Measurements from ENCODE around the gene MSH2.

MSH2 gene

GRCh38 chr2:47510745-47511144, 107.8 kb downstream of the MSH2 start:
- peak; percentile 68 for ATAC-seq
- TF ChIP-seq RARB (CRISPR knock-in tag; IDR thresholded peaks at IDR 0.05): no peak
- no peak for TF ChIP-seq PATZ1 (CRISPR knock-in tag; IDR thresholded peaks at IDR 0.05; ENCODE audit: borderline replicate concordance)
- no peak for TF ChIP-seq TCF4 (CRISPR knock-in tag; IDR thresholded peaks at IDR 0.05; ENCODE audit: borderline replicate concordance)
- no peak for TF ChIP-seq PPARA (CRISPR knock-in tag; IDR thresholded peaks at IDR 0.05; ENCODE audit: borderline replicate concordance)
- no peak for TF ChIP-seq ISL1 (CRISPR knock-in tag; IDR thresholded peaks at IDR 0.05)
- TF ChIP-seq ARNTL (CRISPR knock-in tag; IDR thresholded peaks at IDR 0.05; ENCODE audit: borderline replicate concordance, low read depth): no peak
- no peak for TF ChIP-seq ZFP30 (CRISPR knock-in tag; IDR thresholded peaks at IDR 0.05)
- TF ChIP-seq, protein P1, sequence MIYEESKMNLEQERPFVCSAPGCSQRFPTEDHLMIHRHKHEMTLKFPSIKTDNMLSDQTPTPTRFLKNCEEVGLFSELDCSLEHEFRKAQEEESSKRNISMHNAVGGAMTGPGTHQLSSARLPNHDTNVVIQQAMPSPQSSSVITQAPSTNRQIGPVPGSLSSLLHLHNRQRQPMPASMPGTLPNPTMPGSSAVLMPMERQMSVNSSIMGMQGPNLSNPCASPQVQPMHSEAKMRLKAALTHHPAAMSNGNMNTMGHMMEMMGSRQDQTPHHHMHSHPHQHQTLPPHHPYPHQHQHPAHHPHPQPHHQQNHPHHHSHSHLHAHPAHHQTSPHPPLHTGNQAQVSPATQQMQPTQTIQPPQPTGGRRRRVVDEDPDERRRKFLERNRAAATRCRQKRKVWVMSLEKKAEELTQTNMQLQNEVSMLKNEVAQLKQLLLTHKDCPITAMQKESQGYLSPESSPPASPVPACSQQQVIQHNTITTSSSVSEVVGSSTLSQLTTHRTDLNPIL (CRISPR knock-in tag; IDR thresholded peaks at IDR 0.05; ENCODE audit: low read depth): no peak
- no peak for TF ChIP-seq ZNF565 (CRISPR knock-in tag; conservative IDR thresholded peaks at IDR 0.05; ENCODE audit: low read depth)

- 0 out of 3 replicates have a peak, but pooled peaks have one; percentile 17 for ATAC-seq
- TF ChIP-seq TCF4 (CRISPR knock-in tag; IDR thresholded peaks at IDR 0.05; ENCODE audit: borderline replicate concordance) (no peak), ARNTL (CRISPR knock-in tag; IDR thresholded peaks at IDR 0.05; ENCODE audit: borderline replicate concordance, low read depth) (no peak), SNAI2 (CRISPR knock-in tag; IDR thresholded peaks at IDR 0.05) (no peak), ESRRG (CRISPR knock-in tag; IDR thresholded peaks at IDR 0.05) (no peak), RARB (CRISPR knock-in tag; IDR thresholded peaks at IDR 0.05) (no peak), ZNF8 (CRISPR knock-in tag; IDR thresholded peaks at IDR 0.05) (no peak), ZFP30 (CRISPR knock-in tag; IDR thresholded peaks at IDR 0.05) (no peak), ISL1 (CRISPR knock-in tag; IDR thresholded peaks at IDR 0.05) (no peak), OSR1 (CRISPR knock-in tag; IDR thresholded peaks at IDR 0.05) (no peak), ZNF70 (CRISPR knock-in tag; IDR thresholded peaks at IDR 0.05) (no peak), GLIS3 (CRISPR knock-in tag; IDR thresholded peaks at IDR 0.05) (no peak), PPARA (CRISPR knock-in tag; IDR thresholded peaks at IDR 0.05; ENCODE audit: borderline replicate concordance) (no peak), BACH2 (CRISPR knock-in tag; IDR thresholded peaks at IDR 0.05; ENCODE audit: borderline replicate concordance) (no peak), ZFP3 (CRISPR knock-in tag; IDR thresholded peaks at IDR 0.05) (no peak), ZNF565 (CRISPR knock-in tag; conservative IDR thresholded peaks at IDR 0.05; ENCODE audit: low read depth) (no peak), ZC3H10 (CRISPR knock-in tag; IDR thresholded peaks at IDR 0.05) (no peak)
- TF ChIP-seq, protein P1 (CRISPR knock-in tag; IDR thresholded peaks at IDR 0.05; ENCODE audit: low read depth): no peak
Observed at GRCh38 chr2:47512581-47513083, 109.7 kb downstream of the MSH2 start.

- ATAC-seq: no peak
Observed at GRCh38 chr2:47513981-47514520, 111.1 kb downstream of the MSH2 start.

GRCh38 chr2:47516360-47517104, 113.6 kb downstream of the MSH2 start:
- no peak for ATAC-seq
- TF ChIP-seq GLIS3 (CRISPR knock-in tag; IDR thresholded peaks at IDR 0.05): no peak
- no peak for TF ChIP-seq ISL1 (CRISPR knock-in tag; IDR thresholded peaks at IDR 0.05)
- TF ChIP-seq, protein P1 (CRISPR knock-in tag; IDR thresholded peaks at IDR 0.05; ENCODE audit: low read depth): no peak
- no peak for TF ChIP-seq OSR1 (CRISPR knock-in tag; IDR thresholded peaks at IDR 0.05)
- no peak for TF ChIP-seq ESRRG (CRISPR knock-in tag; IDR thresholded peaks at IDR 0.05)
- no peak for TF ChIP-seq PPARA (CRISPR knock-in tag; IDR thresholded peaks at IDR 0.05; ENCODE audit: borderline replicate concordance)
- TF ChIP-seq ZC3H10 (CRISPR knock-in tag; IDR thresholded peaks at IDR 0.05): no peak
- TF ChIP-seq ZNF70 (CRISPR knock-in tag; IDR thresholded peaks at IDR 0.05): no peak
- TF ChIP-seq, protein P2, sequence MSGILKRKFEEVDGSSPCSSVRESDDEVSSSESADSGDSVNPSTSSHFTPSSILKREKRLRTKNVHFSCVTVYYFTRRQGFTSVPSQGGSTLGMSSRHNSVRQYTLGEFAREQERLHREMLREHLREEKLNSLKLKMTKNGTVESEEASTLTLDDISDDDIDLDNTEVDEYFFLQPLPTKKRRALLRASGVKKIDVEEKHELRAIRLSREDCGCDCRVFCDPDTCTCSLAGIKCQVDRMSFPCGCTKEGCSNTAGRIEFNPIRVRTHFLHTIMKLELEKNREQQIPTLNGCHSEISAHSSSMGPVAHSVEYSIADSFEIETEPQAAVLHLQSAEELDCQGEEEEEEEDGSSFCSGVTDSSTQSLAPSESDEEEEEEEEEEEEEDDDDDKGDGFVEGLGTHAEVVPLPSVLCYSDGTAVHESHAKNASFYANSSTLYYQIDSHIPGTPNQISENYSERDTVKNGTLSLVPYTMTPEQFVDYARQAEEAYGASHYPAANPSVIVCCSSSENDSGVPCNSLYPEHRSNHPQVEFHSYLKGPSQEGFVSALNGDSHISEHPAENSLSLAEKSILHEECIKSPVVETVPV (CRISPR knock-in tag; IDR thresholded peaks at IDR 0.05): no peak
- TF ChIP-seq PATZ1 (CRISPR knock-in tag; IDR thresholded peaks at IDR 0.05; ENCODE audit: borderline replicate concordance): no peak
- TF ChIP-seq ZFP3 (CRISPR knock-in tag; IDR thresholded peaks at IDR 0.05): no peak
- TF ChIP-seq BACH2 (CRISPR knock-in tag; IDR thresholded peaks at IDR 0.05; ENCODE audit: borderline replicate concordance): no peak
- no peak for TF ChIP-seq RARB (CRISPR knock-in tag; IDR thresholded peaks at IDR 0.05)
- TF ChIP-seq ZNF565 (CRISPR knock-in tag; conservative IDR thresholded peaks at IDR 0.05; ENCODE audit: low read depth): no peak

More at GRCh38 chr2:47513981-47514520, 111.1 kb downstream of the MSH2 start:
- TF ChIP-seq CSDC2 (CRISPR knock-in tag; IDR thresholded peaks at IDR 0.05) (no peak), ZNF565 (CRISPR knock-in tag; conservative IDR thresholded peaks at IDR 0.05; ENCODE audit: low read depth) (no peak)

Data from SK-N-SH treated with all-trans-retinoic acid at 6 μM for 48 hours (cell line).